H9 (cell line): ENCODE results near the gene UBALD1. TPM values are rescaled to one million over a fixed set of nuclear protein-coding genes. Genes with fewer than 3 reads are reported as not detected.

Experiments used
- DNase-seq: peaks from one replicate; pipeline ENCODE4 v3.0.0-alpha.2; 2017
- H2AFZ ChIP-seq: one replicate; pipeline ENCODE4 v1.6.1; 2013; ENCODE audit warnings: mild to moderate bottlenecking, low read length, control low read depth, moderate library complexity
- H2AK5ac ChIP-seq: 2 replicates; pipeline ENCODE4 v1.6.1; 2013; ENCODE audit warnings: low read length, control low read depth, mixed read lengths; ENCODE audit not compliant: insufficient read length
- H2BK120ac ChIP-seq: one replicate; pipeline ENCODE4 v1.6.1; 2013; ENCODE audit warnings: low read depth, mild to moderate bottlenecking, low read length, control low read depth, inconsistent platforms; ENCODE audit not compliant: poor library complexity, severe bottlenecking
- H2BK12ac ChIP-seq: 2 replicates; pipeline ENCODE4 v1.6.1; 2013; ENCODE audit warnings: low read length, control low read depth, mixed read lengths, low read depth; ENCODE audit not compliant: insufficient read length
- H2BK15ac ChIP-seq: 2 replicates; pipeline ENCODE4 v1.6.1; 2013; ENCODE audit warnings: low read depth, low read length, control low read depth
- H2BK20ac ChIP-seq: one replicate; pipeline ENCODE4 v1.6.1; 2013; ENCODE audit warnings: low read depth, mild to moderate bottlenecking, low read length, control low read depth, inconsistent platforms; ENCODE audit not compliant: poor library complexity, severe bottlenecking
- H2BK5ac ChIP-seq: 2 replicates; pipeline ENCODE4 v1.6.1; 2013; ENCODE audit warnings: low read length, control low read depth, mixed read lengths; ENCODE audit not compliant: insufficient read length
- H3K14ac ChIP-seq: 2 replicates; pipeline ENCODE4 v1.6.1; 2013; ENCODE audit warnings: low read length, control low read depth; ENCODE audit not compliant: insufficient read depth
- H3K18ac ChIP-seq: 2 replicates; pipeline ENCODE4 v1.6.1; 2013; ENCODE audit warnings: low read depth, mild to moderate bottlenecking, mixed read lengths, low read length, control low read depth; ENCODE audit not compliant: insufficient read length
- H3K23ac ChIP-seq: 2 replicates; pipeline ENCODE4 v1.6.1; 2013; ENCODE audit warnings: low read length, control low read depth, mixed read lengths, low read depth; ENCODE audit not compliant: insufficient read length
- H3K23me2 ChIP-seq: 2 replicates; pipeline ENCODE4 v1.6.1; 2013; ENCODE audit warnings: low read depth, mild to moderate bottlenecking, mixed read lengths, low read length, control low read depth; ENCODE audit not compliant: insufficient read length, poor library complexity, severe bottlenecking
- H3K27ac ChIP-seq: 2 replicates; pipeline ENCODE4 v1.5.1; 2013; ENCODE audit warnings: low read length, control low read depth, mixed read lengths, low read depth; ENCODE audit not compliant: insufficient read length
- H3K27me3 ChIP-seq: 2 replicates; pipeline ENCODE4 v1.6.1; 2013; ENCODE audit warnings: low read length, control low read depth, inconsistent platforms; ENCODE audit not compliant: insufficient read depth
- H3K4ac ChIP-seq: 2 replicates; pipeline ENCODE4 v1.6.1; 2013; ENCODE audit warnings: low read depth, mild to moderate bottlenecking, control low read depth, inconsistent platforms, low read length, moderate library complexity
- H3K4me1 ChIP-seq: 2 replicates; pipeline ENCODE4 v1.6.1; 2013; ENCODE audit warnings: low read length, control low read depth, inconsistent platforms; ENCODE audit not compliant: insufficient read depth
- H3K4me2 ChIP-seq: 2 replicates; pipeline ENCODE4 v1.6.1; 2013; ENCODE audit warnings: low read length, control low read depth, mixed read lengths; ENCODE audit not compliant: insufficient read length, insufficient read depth
- H3K56ac ChIP-seq: 2 replicates; pipeline ENCODE4 v1.6.1; 2013; ENCODE audit warnings: low read depth, mild to moderate bottlenecking, mixed read lengths, low read length, control low read depth; ENCODE audit not compliant: insufficient read length
- H3K79me1 ChIP-seq: 2 replicates; pipeline ENCODE4 v1.6.1; 2013; ENCODE audit warnings: low read depth, mild to moderate bottlenecking, moderate library complexity, low read length, control low read depth, inconsistent platforms; ENCODE audit not compliant: insufficient read depth, poor library complexity, severe bottlenecking
- H3K79me2 ChIP-seq: 2 replicates; pipeline ENCODE4 v1.6.1; 2013; ENCODE audit warnings: low read length, control low read depth, inconsistent platforms; ENCODE audit not compliant: insufficient read depth
- H3K9ac ChIP-seq: 2 replicates; pipeline ENCODE4 v1.6.1; 2013; ENCODE audit warnings: low read length, control low read depth, mixed read lengths; ENCODE audit not compliant: insufficient read length; ENCODE audit errors: extremely low read depth
- H3K9me3 ChIP-seq: one replicate; pipeline ENCODE4 v1.6.1; 2013; ENCODE audit warnings: low read depth, low read length, inconsistent platforms; ENCODE audit not compliant: control insufficient read depth
- H3T11ph ChIP-seq: one replicate; pipeline ENCODE4 v1.6.1; 2013; ENCODE audit warnings: mild to moderate bottlenecking, low read length, control low read depth, inconsistent platforms
- H4K20me1 ChIP-seq: one replicate; pipeline ENCODE4 v1.6.1; 2013; ENCODE audit not compliant: control insufficient read depth, insufficient read length, insufficient read depth
- H4K5ac ChIP-seq: 2 replicates; pipeline ENCODE4 v1.6.1; 2013; ENCODE audit warnings: low read depth, mild to moderate bottlenecking, mixed read lengths, low read length, control low read depth; ENCODE audit not compliant: insufficient read length
- H4K8ac ChIP-seq: replicated peaks from 2 replicates; pipeline ENCODE4 v1.6.1; 2013; ENCODE audit warnings: low read length, control low read depth, mixed read lengths, low read depth; ENCODE audit not compliant: insufficient read length
- H4K91ac ChIP-seq: 2 replicates; pipeline ENCODE4 v1.6.1; 2013; ENCODE audit warnings: low read depth, mild to moderate bottlenecking, moderate library complexity, mixed read lengths, low read length, control low read depth; ENCODE audit not compliant: insufficient read length
- H3K27ac Mint-ChIP-seq, 3 experiments: 2 replicates in 2 of 3; 3 replicates in 1 of 3; pipeline ENCODE4 v1.8.0; 2020 to 2021; ENCODE audit warnings: mixed read lengths in 3 of 3, mild to moderate bottlenecking in 1 of 3, moderate library complexity in 1 of 3
- H3K27me3 Mint-ChIP-seq: 2 replicates; pipeline ENCODE4 v1.8.0; 2021; ENCODE audit warnings: low read depth, mild to moderate bottlenecking, moderate library complexity, mixed read lengths
- H3K36me3 Mint-ChIP-seq, 3 experiments: 2 replicates in 2 of 3; 3 replicates in 1 of 3; pipeline ENCODE4 v1.8.0; 2020 to 2021; ENCODE audit warnings: low read depth in 3 of 3, mixed read lengths in 3 of 3; ENCODE audit not compliant: insufficient read depth in 1 of 3
- H3K4me1 Mint-ChIP-seq, 2 experiments: 2 replicates each; pipeline ENCODE4 v1.8.0; 2020; ENCODE audit warnings: mixed read lengths in 2 of 2
- H3K4me3 Mint-ChIP-seq, 2 experiments: 2 replicates in 1 of 2; 3 replicates in 1 of 2; pipeline ENCODE4 v1.8.0; 2020 to 2021; ENCODE audit warnings: mild to moderate bottlenecking in 2 of 2, mixed read lengths in 2 of 2, moderate library complexity in 1 of 2
- H3K9me3 Mint-ChIP-seq, 2 experiments: 2 replicates in 1 of 2; 3 replicates in 1 of 2; pipeline ENCODE4 v1.8.0; 2020; ENCODE audit warnings: mild to moderate bottlenecking in 2 of 2, mixed read lengths in 2 of 2, moderate library complexity in 1 of 2
- CTCF ChIP-seq: fragments of 200-600 bp; sonication (generic); conservative IDR thresholded peaks from 3 replicates; pipeline ENCODE4 v1.8.0; 2021; ENCODE audit warnings: antibody characterized with exemption, mild to moderate bottlenecking
- WGBS: extraction: QIAGEN DNeasy Blood & Tissue Kit; methylation state at CpG from one replicate; pipeline ENCODE4 v1.1.7; 2013; ENCODE audit warnings: missing lambda C conversion rate, low lambda C conversion rate, mixed read lengths; ENCODE audit not compliant: insufficient read length; ENCODE audit errors: extremely low coverage; 5-methylcytosine and 5-hydroxymethylcytosine counted together
- total RNA-seq: library from RNA; stranded (reverse); gene quantifications from 2 replicates; pipeline ENCODE4 v1.2.1, GENCODE V29; 2021

The UBALD1 gene
- total RNA-seq, 1 experiment from 2014 or later: 80.9 TPM

DNA sequence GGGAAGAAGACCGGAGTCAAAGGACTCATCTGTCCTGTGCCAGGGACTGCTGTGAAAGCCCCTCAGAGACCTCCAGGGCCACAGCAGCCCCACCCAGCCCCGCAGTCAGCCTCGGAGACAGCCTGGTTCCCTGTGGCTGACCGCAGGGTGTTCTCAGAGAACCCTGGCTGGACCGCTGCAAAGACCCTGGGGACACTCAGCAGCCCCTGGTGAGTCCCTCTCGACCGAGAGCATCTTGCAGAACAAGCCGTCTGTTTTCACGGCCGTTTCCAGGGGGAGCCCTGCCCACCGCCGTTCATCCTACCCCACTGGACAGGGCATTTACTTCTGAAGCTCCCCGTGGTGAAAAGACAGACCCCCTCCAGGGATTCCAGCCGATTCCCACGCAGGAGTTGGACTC is 10.3 kb downstream of the UBALD1 start:
- H4K91ac ChIP-seq: no peak overlapping the region
- DNase-seq: no peak
- H3K14ac ChIP-seq: no peak overlapping the region; the same call in 1 of the 2 replicates
- no peak overlapping the region for H2BK15ac ChIP-seq
- no peak overlapping the region for H3T11ph ChIP-seq
- no peaks in the 10 kb centered on the region for H3K79me2 ChIP-seq
- no peaks in the 10 kb centered on the region for H3K23me2 ChIP-seq
- no peak overlapping the region for H2BK20ac ChIP-seq
- H3K23ac ChIP-seq: no peak overlapping the region
- Mint-ChIP-seq H3K27ac (no peak overlapping the region), H3K4me3 (no peak overlapping the region), H3K36me3 (peaks cover 0 to 25% (median 6%) of the 10 kb centered on the region in 3 experiments; a peak in 4 of 7 replicates), H3K27me3 (no peaks in the 10 kb centered on the region), H3K9me3 (no peaks in the 10 kb centered on the region), H3K4me1 (peaks cover 8 to 24% of the 10 kb centered on the region in 2 experiments)
- H3K4me1 ChIP-seq: no peaks in the 10 kb centered on the region
- no peak overlapping the region for H2AK5ac ChIP-seq
- no peak overlapping the region for H4K5ac ChIP-seq
- H3K4me2 ChIP-seq: no peak overlapping the region
- no peak overlapping the region for H2BK5ac ChIP-seq
- H3K56ac ChIP-seq: no peak overlapping the region
- no peak overlapping the region for H2BK12ac ChIP-seq
- H4K8ac ChIP-seq: no peak overlapping the region
- no peaks in the 10 kb centered on the region for H4K20me1 ChIP-seq
- H2BK120ac ChIP-seq: no peak overlapping the region
- no peaks in the 10 kb centered on the region for H3K9me3 ChIP-seq
- no peak overlapping the region for H3K9ac ChIP-seq
- H3K79me1 ChIP-seq: no peaks in the 10 kb centered on the region
- no peak for TF ChIP-seq CTCF
- H3K4ac ChIP-seq: no peak overlapping the region
- H2AFZ ChIP-seq: no peak overlapping the region
- WGBS: no CpG with 5 or more reads among the region's 15 CpGs
- H3K27me3 ChIP-seq: no peaks in the 10 kb centered on the region
- no peak overlapping the region for H3K18ac ChIP-seq
- H3K27ac ChIP-seq: no peak overlapping the region
